ENCODE data around the gene SND1.

Gene SND1

DNA sequence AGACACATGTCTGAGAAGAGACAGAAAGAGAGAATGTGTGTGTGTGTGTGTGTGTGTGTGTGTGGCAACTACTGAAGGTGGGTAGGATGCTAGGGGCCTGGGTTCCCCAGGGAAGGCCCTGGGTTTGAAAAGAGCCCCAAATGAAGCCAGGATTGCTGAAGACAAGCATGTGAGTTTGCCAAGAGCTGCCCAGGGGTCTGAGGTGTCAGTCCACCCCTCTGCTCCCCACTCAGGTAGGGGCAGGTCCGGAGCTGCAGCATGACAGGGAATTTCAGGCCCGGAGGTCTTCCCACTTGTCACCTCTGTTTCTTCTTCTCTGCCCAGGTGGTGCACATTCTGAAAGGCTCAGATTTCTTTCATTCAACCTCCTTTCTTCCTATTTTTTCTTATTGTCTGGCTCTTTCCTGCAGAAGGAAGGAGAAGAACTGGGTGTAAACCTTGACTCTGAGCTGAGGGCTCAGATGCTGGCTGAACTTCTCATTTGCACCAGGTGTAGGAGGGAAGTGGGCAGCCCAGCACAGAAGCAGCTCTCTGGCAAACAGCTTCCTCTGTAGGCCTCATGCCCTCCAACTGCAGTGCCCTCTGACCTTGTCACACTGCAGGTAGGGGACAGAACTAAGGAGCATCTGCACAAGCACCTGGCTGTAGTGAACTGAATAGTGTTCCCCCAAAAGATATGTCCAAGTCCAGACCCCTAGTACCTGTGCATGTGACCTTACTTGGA lies 458.8 kb downstream of the SND1 start:
- H3K4me3 ChIP-seq (ENCODE audit: low read length) = no peak overlapping the region
- TF ChIP-seq CTCF (conservative IDR thresholded peaks at IDR 0.05; ENCODE audit: low read length) = no peak
- no peak for DNase-seq (ENCODE audit: low read depth)

- DNase-seq (ENCODE audit: low read depth) = no peak
- TF ChIP-seq CTCF (conservative IDR thresholded peaks at IDR 0.05; ENCODE audit: low read length) = no peak
- no peak overlapping the region for H3K4me3 ChIP-seq (ENCODE audit: low read length)
Observed at GRCh38 chr7:128112018-128112780, 460.2 kb downstream of the SND1 start.

- H3K4me3 ChIP-seq (ENCODE audit: low read length) = no peak overlapping the region
- no peak for DNase-seq (ENCODE audit: low read depth)
- no peak for TF ChIP-seq CTCF (conservative IDR thresholded peaks at IDR 0.05; ENCODE audit: low read length)
Observed at GRCh38 chr7:128112781-128113221, 460.8 kb downstream of the SND1 start.

DNA sequence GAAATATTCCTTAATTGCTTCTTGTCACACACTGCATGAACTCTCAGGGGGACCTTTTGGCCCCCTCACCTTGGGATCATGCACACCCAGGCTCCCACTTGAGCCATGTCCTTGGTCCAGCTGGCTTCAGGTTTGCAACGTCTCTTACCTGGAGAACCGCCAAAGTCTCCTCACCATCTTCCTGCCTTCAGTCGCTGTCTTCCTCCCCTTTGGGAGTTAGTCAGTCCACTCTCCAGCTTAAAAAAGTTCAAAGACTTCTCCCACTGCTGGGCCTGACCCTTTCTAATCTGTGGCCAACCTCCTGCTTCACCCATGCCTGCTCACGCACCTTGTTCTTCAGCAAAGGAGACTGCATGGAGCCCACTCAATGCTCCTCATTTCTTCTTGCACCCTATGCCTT lies 461.8 kb downstream of the SND1 start:
- no peak for TF ChIP-seq CTCF (conservative IDR thresholded peaks at IDR 0.05; ENCODE audit: low read length)
- no peak overlapping the region for H3K4me3 ChIP-seq (ENCODE audit: low read length)
- no peak for DNase-seq (ENCODE audit: low read depth)

GRCh38 chr7:128114806-128115205 lies 462.8 kb downstream of the SND1 start:
- no peak for TF ChIP-seq CTCF (conservative IDR thresholded peaks at IDR 0.05; ENCODE audit: low read length)
- no peak for DNase-seq (ENCODE audit: low read depth)
- no peak overlapping the region for H3K4me3 ChIP-seq (ENCODE audit: low read length)

DNA sequence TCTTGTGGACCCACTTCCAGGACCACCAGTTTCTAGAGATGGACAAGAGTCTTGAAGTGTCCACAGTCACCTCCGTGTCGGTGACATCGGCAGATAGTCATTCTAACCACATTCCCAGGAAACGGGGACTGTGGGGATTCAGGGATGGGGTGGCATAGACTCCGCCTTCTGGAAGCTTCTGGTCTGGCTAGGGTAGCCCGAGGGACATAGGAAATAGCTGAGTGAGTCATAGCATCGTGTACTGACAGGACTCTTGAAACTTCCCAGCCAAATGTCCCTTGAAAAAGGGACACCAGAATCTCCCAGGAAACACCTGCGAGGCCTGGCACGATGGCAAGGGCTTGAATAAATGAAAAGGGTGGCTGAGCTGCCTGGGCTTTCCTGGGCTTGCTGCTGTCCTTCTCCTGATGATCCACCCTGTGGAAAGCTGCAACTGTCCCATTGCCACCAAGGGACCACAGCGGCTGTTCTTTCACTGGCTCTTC lies 463.4 kb downstream of the SND1 start:
- no peak overlapping the region for H3K4me3 ChIP-seq (ENCODE audit: low read length)
- no peak for TF ChIP-seq CTCF (conservative IDR thresholded peaks at IDR 0.05; ENCODE audit: low read length)
- DNase-seq (ENCODE audit: low read depth) = peak; percentile 35
